ENCODE measurements around the gene ZNF211. TPM values are rescaled to one million over a fixed set of nuclear protein-coding genes. Genes with fewer than 3 reads are reported as not detected.

The ZNF211 gene
- total RNA-seq, 1 experiment from 2014 or later = 10.5 TPM

DNA sequence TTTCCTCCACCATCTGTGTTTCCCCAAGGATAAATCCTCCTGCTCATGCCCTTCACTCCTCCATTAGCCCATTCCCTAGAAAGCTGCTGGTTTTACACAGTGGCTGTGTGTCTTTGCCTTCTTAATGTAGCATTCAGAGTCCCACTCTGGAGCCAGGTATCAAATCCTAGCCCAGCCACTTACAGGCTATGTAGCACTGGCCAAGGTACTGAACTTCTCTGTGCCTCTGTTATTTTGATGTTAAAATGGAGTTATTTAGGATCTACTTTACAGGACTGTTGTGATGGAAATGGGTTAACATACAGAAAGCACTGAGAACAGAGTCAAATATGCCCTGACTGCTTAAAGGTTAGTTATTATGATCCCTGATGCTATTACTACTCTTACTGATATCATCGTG, 34.3 kb downstream of the ZNF211 start:
- no peak for TF ChIP-seq CTCF (IDR thresholded peaks at IDR 0.05; ENCODE audit: insufficient read depth in 1 of 2, low read depth in 1 of 2, low read length in 1 of 2, severe bottlenecking in 1 of 2, unreplicated experiment in 1 of 2)
- Histone ChIP-seq H3K4me1 (no peaks in the 10 kb centered on the region), H3K9me3 (no peaks in the 10 kb centered on the region), H3K36me3 (ENCODE audit: control insufficient read depth, insufficient read depth, low read length) (no peaks in the 10 kb centered on the region), H3K27me3 (replicated peaks; ENCODE audit: control insufficient read depth, insufficient read depth, low read length) (no peaks in the 10 kb centered on the region), H3K4me3 (ENCODE audit: low read depth, low read length) (no peak overlapping the region)
- POLR2A ChIA-PET = no interaction called here
- Mint-ChIP-seq H3K4me1 (ENCODE audit: low read depth, unreplicated experiment) (no peaks in the 10 kb centered on the region), H3K27ac (ENCODE audit: unreplicated experiment) (no peak overlapping the region), H3K27me3 (ENCODE audit: insufficient read depth, unreplicated experiment) (peaks cover 5% of the 10 kb centered on the region), H3K9me3 (ENCODE audit: unreplicated experiment) (no peaks in the 10 kb centered on the region), H3K4me3 (ENCODE audit: unreplicated experiment) (no peak overlapping the region), H3K36me3 (ENCODE audit: insufficient read depth, unreplicated experiment) (no peaks in the 10 kb centered on the region)
- CTCF ChIA-PET = interaction anchor here (1.0 kb wide), 1 partner anchor 14 kb away, joined by 3 read pairs; the partner anchor contains the start of gene ZNF551
- intact Hi-C loops (cut with micrococcal nuclease; ENCODE audit: unreplicated experiment) = no loop called here
- DNase-seq = no peak
- no TSS peak for BruUV-seq (replicated peaks)

- no TSS peak for BruUV-seq (replicated peaks)
- no peak for TF ChIP-seq CTCF (IDR thresholded peaks at IDR 0.05; ENCODE audit: insufficient read depth in 1 of 2, low read depth in 1 of 2, low read length in 1 of 2, severe bottlenecking in 1 of 2, unreplicated experiment in 1 of 2)
- H3K4me3 Mint-ChIP-seq (ENCODE audit: unreplicated experiment) = no peak within 1 kb of the TSS
- no peaks in the 10 kb centered on the region for H3K9me3 Mint-ChIP-seq (ENCODE audit: unreplicated experiment)
- H3K4me1 ChIP-seq = no peaks in the 10 kb centered on the region
- no peaks in the 10 kb centered on the region for H3K27me3 ChIP-seq (replicated peaks; ENCODE audit: control insufficient read depth, insufficient read depth, low read length)
- no peaks in the 10 kb centered on the region for H3K36me3 Mint-ChIP-seq (ENCODE audit: insufficient read depth, unreplicated experiment)
- no peak within 1 kb of the TSS for H3K27ac Mint-ChIP-seq (ENCODE audit: unreplicated experiment)
- no peaks in the 10 kb centered on the region for H3K9me3 ChIP-seq
- DNase-seq = no peak
- CTCF ChIA-PET = no interaction called here
- POLR2A ChIA-PET = no interaction called here
- intact Hi-C loops (cut with micrococcal nuclease; ENCODE audit: unreplicated experiment) = no loop called here
- H3K4me3 ChIP-seq (ENCODE audit: low read depth, low read length) = no peak within 1 kb of the TSS
- H3K36me3 ChIP-seq (ENCODE audit: control insufficient read depth, insufficient read depth, low read length) = no peaks in the 10 kb centered on the region
- H3K4me1 Mint-ChIP-seq (ENCODE audit: low read depth, unreplicated experiment) = no peaks in the 10 kb centered on the region
- peaks cover 5% of the 10 kb centered on the region for H3K27me3 Mint-ChIP-seq (ENCODE audit: insufficient read depth, unreplicated experiment)
Observed at GRCh38 chr19:57668635-57669034, 35.7 kb downstream of the ZNF211 start, which contains the start of gene ZSCAN4. TSS of gene ZSCAN4 (plus strand) at chr19:57668935. CDS start at chr19:57676146, 7,211 bp downstream.

DNA sequence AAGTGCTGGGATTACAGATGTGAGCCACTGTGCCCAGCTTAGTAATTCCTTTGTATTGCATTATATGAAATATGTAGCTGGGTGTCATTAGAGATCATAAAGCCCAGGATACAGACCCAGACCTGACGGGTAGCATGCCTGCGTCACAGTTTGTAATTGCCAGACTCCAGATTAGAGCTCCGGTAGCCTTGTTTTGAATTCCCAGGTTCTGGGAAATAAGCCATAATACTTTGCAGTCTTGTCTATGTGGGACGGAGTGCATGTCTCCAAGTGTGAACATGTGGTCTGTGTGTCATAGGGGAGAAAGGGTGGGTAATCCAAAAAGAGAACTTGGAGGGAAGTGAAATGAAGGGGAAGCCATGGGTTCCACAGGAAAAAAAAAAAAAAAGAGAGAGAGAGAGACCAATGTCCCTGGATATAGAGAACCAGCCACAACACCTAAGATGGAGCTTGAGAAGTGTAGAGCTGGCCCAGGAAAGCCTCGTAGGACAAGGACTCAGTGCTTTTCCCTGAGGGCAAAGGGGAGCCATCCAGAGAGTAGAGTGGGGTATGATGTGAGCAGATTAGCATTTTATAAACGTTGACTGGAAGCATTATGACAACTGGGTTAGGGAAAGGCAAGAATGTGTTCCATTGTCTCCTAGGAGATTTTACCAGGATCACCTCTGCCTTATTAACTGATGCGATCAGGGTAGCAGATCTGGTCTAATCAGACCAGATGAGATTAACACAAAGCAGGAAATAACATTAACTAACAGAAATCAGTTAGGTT, 38.3 kb downstream of the ZNF211 start:
- peaks cover 5% of the 10 kb centered on the region for H3K27me3 Mint-ChIP-seq (ENCODE audit: insufficient read depth, unreplicated experiment)
- H3K4me3 Mint-ChIP-seq (ENCODE audit: unreplicated experiment) = no peak overlapping the region
- no peaks in the 10 kb centered on the region for H3K9me3 ChIP-seq

More for the DNA sequence above, 38.3 kb downstream of the ZNF211 start:
- intact Hi-C loops (cut with micrococcal nuclease; ENCODE audit: unreplicated experiment) = no loop called here
- Mint-ChIP-seq H3K27ac (ENCODE audit: unreplicated experiment) (no peak overlapping the region), H3K36me3 (ENCODE audit: insufficient read depth, unreplicated experiment) (no peaks in the 10 kb centered on the region), H3K9me3 (ENCODE audit: unreplicated experiment) (no peaks in the 10 kb centered on the region), H3K4me1 (ENCODE audit: low read depth, unreplicated experiment) (no peaks in the 10 kb centered on the region)
- no peak overlapping the region for H3K4me3 ChIP-seq (ENCODE audit: low read depth, low read length)
- no peaks in the 10 kb centered on the region for H3K4me1 ChIP-seq
- POLR2A ChIA-PET = interaction anchor here (0.5 to 1.4 kb wide), 2 partner anchors 10 to 27 kb away, joined by 3 to 6 read pairs; partner anchors contain the start of gene ZNF551
- H3K36me3 ChIP-seq (ENCODE audit: control insufficient read depth, insufficient read depth, low read length) = no peaks in the 10 kb centered on the region
- no TSS peak for BruUV-seq (replicated peaks)
- no peaks in the 10 kb centered on the region for H3K27me3 ChIP-seq (replicated peaks; ENCODE audit: control insufficient read depth, insufficient read depth, low read length)
- CTCF ChIA-PET = interaction anchor here (0.7 kb wide), 1 partner anchor 265 kb away, joined by 5 read pairs; no protein-coding TSS in a partner anchor
- TF ChIP-seq CTCF (IDR thresholded peaks at IDR 0.05; ENCODE audit: insufficient read depth in 1 of 2, low read depth in 1 of 2, low read length in 1 of 2, severe bottlenecking in 1 of 2, unreplicated experiment in 1 of 2) = no peak
- no peak for DNase-seq
